HG02970 (cell line): Measurements from ENCODE around the gene TIGD1.

Experiments
- ATAC-seq: cut with Tn5 transposase; IDR thresholded peaks from one replicate; pipeline ENCODE4 v1.9.1; 2021; ENCODE audit warnings: mild to moderate bottlenecking, moderate library complexity, moderate number of reproducible peaks; ENCODE audit not compliant: unreplicated experiment, low FRiP score

The TIGD1 gene

DNA sequence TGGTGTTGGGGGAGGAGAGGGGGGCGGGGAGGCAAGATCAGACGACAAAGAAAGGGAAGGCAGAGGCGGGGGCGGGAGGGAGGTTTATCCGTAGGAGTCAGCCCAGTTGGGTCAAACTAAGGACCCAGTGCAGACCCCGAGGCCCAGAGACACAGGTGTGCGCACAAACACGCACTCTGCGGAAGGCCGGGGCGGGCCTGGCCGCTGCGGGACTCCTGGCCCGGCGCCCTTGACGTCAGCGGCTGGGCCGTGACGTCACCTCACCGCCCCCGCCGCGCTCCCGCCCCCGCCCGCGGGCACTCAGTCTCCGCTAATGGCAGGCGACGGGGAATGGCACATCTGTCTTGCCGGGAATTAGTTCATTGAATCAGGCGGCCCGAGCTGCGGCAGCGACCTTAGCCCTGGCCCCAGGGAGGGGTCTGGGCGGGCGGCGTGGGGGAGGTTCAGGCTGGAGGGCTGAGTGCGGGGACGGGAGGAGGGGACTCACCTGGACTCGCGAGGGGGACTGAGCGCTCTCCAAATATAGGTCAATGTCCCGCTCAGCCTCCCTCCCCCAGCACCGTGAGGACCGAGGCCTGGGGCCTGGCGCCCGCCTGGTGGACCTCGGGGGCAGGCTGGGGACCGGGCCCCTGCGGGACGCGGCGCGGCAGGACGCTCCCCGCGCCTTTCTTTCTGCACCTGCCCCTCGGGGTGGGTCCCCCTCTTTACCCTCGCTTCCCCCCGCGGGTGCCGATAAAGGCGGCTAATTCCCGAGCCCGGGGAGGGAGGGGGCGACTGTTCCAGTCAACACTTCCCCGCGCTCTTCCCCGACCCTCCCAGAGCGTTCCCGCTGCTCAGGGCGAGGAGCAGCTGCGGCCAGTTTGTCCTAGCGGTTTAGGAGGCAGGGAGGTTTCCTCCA lies 47.2 kb downstream of the TIGD1 start:
- no peak for ATAC-seq

DNA sequence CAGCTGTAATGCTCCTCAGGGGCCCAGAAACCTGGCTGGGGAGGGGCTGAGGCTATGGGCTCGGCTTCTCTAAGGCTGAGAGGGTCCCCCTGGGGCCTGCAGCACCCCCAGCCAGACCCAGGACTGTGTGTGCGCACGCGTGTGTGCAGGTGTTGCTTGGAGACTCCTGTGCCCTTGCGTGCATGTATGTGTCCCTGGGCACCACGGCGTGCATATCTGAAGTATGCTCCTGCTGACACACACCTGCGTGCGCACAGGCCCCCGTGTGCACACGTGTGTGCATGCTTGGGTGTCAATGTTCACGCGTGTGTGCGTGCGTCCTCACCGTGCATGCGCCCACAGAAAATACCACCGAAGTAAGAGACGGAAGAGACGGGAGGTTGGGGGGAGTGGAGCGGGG lies 47.8 kb downstream of the TIGD1 start:
- ATAC-seq = no peak

DNA sequence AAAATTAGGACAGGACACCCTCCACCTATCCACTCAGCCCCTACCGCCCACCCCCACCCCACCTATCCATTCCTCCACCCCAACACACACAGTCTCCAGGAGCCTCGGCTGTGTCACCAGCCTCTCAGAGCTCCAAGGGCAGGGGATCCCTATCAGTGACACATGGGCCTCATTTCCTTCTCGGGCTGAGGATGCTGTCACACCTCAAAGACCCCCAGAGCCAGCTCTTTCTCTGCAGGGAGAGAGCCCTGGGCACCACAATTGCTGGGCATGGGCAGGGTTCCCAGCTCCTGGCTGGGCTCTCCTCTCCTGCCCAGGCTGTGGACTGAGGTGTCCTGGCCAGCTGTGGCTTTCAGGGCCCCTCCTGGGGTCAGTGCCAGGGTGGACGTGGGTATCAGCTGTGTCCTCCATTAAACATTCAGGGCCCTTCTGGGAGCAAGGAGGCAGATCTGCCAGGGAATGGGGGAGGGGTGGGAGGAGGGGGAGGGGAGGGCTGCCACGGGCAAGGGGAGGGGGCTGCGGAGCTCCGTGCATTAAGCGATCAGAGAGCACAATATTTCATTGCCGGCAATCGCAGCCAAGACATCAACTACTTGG lies 48.5 kb downstream of the TIGD1 start:
- ATAC-seq = no peak

DNA sequence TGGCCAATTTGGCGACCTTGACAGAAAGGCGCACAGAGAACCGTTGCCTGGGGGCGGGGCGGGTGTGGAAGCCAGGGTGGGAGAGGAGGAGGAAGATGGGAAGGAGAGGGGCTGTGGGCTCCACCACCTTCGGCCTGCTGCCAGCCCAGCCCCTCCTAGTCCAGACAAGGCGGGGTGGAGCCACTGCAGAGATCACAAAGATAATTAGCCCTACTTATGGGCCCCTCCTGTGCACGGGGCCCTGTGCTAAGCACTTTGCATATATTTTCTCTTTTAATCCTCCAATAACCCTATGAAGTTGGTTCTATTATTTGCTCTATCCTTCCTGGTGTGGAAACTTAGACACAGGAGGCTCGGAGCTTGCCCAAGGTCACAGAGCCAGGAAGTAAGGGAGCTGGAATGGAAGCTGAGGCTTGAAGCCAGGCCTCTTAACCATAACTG lies 49.0 kb downstream of the TIGD1 start:
- no peak for ATAC-seq

DNA sequence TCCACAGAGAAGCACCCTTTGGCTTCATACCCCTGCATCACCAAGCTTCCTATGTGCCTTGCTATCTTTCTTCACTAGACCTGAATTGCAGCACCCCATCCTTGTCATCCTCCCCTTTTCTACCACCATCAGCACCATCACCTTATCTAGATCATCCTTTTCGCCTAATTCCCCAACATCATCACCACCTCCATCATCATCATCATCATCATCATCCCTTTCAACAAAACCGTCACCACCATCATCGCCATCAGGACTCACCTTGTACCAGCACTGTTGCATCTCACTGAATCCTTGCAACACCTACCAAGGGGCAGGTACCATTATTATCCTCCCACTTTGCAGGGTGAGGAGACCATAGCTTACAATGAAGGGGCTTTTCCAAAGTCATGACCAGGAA lies 51.9 kb downstream of the TIGD1 start:
- ATAC-seq = no peak
